OCI-LY3 (cell line): ENCODE data around the gene OTUD4.

ENCODE experiments used
- H2AFZ ChIP-seq: fragments of 200-600, 300-600 bp; shearing (Covaris generic); 2 replicates; pipeline ENCODE4 v1.6.0; 2014; ENCODE audit warnings: antibody characterized with exemption, low read depth, low read length
- H3K27ac ChIP-seq: fragments of 200-600, 300-600 bp; sonication (generic); 2 replicates; pipeline ENCODE4 v1.5.1; 2014; ENCODE audit warnings: mild to moderate bottlenecking, low read length, moderate library complexity, mixed read lengths
- H3K27me3 ChIP-seq: fragments of 200-600, 300-600 bp; sonication (generic); 2 replicates; pipeline ENCODE4 v1.6.1; 2014; ENCODE audit warnings: low read depth, low read length, mixed read lengths
- H3K36me3 ChIP-seq: fragments of 200-600, 300-600 bp; sonication (generic); replicated peaks from 2 replicates; pipeline ENCODE3; 2014; ENCODE audit warnings: low read depth, low read length, mixed read lengths
- H3K4me1 ChIP-seq: fragments of 300-600, 200-600 bp; sonication (generic); 2 replicates; pipeline ENCODE4 v1.6.1; 2014; ENCODE audit warnings: low read length, mixed read lengths
- H3K4me2 ChIP-seq: fragments of 200-600, 300-600 bp; sonication (generic); 2 replicates; pipeline ENCODE4 v1.6.1; 2014; ENCODE audit warnings: low read length, mixed read lengths
- H3K4me3 ChIP-seq: fragments of 300-600, 200-600 bp; sonication (generic); 2 replicates; pipeline ENCODE4 v1.5.1; 2014; ENCODE audit warnings: antibody characterized with exemption, mild to moderate bottlenecking, low read length, moderate library complexity
- H3K79me2 ChIP-seq: fragments of 300-600, 200-600 bp; shearing (Covaris generic); 2 replicates; pipeline ENCODE4 v1.6.1; 2014; ENCODE audit warnings: mild to moderate bottlenecking, low read length, mixed read lengths
- H3K9ac ChIP-seq: fragments of 300-600, 200-600 bp; shearing (Covaris generic); 2 replicates; pipeline ENCODE4 v1.6.0; 2014; ENCODE audit warnings: mild to moderate bottlenecking, low read length, moderate library complexity
- H3K9me3 ChIP-seq: fragments of 200-600, 300-600 bp; shearing (Covaris generic); 2 replicates; pipeline ENCODE4 v1.6.1; 2014; ENCODE audit warnings: low read length, mixed read lengths; ENCODE audit not compliant: insufficient read depth
- H4K20me1 ChIP-seq: fragments of 200-600, 300-600 bp; sonication (generic); 2 replicates; pipeline ENCODE4 v1.6.1; 2016; ENCODE audit warnings: low read length, mixed read lengths; ENCODE audit not compliant: insufficient read depth
- EZH2phosphoT487 ChIP-seq: fragments of 200-600 bp; shearing (Covaris generic); IDR thresholded peaks from 2 replicates; pipeline ENCODE4 v1.6.1; 2018; ENCODE audit warnings: antibody characterized with exemption, mixed run types, low read depth
- TF ChIP-seq, protein P1 (sequence below): fragments of 200-600, 300-600 bp; sonication (generic); IDR thresholded peaks from 2 replicates; pipeline ENCODE4 v1.5.1; 2014; ENCODE audit warnings: antibody characterized with exemption, low read length, low read depth

The OTUD4 gene

DNA sequence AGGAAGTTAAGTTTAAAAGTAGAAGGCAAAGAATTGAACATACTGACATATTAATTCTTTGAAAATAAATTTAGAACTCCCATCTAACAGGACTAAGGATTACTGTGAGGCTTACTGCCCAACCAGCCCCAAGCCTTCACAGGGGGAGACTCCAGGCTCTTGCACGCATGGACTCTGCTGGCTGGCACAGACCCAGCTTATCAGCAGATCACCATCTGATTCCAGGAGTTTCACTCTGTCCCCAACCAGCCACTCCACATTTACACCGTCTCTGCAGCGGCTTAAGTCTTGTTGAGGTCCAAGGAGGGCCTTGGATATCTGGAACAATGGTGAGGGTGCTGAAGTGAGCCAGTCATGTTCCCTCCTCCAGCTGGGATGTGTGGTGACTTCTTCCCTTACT is 16.4 kb upstream of the OTUD4 start:
- Histone ChIP-seq H3K79me2 (no peaks in the 10 kb centered on the region), H2AFZ (no peak overlapping the region), H3K27me3 (peaks cover 55% of the 10 kb centered on the region), H3K4me1 (peaks cover 8% of the 10 kb centered on the region), H3K36me3 (no peaks in the 10 kb centered on the region), H4K20me1 (no peaks in the 10 kb centered on the region), H3K4me2 (no peak overlapping the region), H3K27ac (no peak overlapping the region), H3K9ac (no peak overlapping the region), H3K4me3 (no peak overlapping the region), H3K9me3 (no peaks in the 10 kb centered on the region)
- TF ChIP-seq, protein P1, sequence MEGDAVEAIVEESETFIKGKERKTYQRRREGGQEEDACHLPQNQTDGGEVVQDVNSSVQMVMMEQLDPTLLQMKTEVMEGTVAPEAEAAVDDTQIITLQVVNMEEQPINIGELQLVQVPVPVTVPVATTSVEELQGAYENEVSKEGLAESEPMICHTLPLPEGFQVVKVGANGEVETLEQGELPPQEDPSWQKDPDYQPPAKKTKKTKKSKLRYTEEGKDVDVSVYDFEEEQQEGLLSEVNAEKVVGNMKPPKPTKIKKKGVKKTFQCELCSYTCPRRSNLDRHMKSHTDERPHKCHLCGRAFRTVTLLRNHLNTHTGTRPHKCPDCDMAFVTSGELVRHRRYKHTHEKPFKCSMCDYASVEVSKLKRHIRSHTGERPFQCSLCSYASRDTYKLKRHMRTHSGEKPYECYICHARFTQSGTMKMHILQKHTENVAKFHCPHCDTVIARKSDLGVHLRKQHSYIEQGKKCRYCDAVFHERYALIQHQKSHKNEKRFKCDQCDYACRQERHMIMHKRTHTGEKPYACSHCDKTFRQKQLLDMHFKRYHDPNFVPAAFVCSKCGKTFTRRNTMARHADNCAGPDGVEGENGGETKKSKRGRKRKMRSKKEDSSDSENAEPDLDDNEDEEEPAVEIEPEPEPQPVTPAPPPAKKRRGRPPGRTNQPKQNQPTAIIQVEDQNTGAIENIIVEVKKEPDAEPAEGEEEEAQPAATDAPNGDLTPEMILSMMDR: no peak
- no peak for TF ChIP-seq EZH2phosphoT487

DNA sequence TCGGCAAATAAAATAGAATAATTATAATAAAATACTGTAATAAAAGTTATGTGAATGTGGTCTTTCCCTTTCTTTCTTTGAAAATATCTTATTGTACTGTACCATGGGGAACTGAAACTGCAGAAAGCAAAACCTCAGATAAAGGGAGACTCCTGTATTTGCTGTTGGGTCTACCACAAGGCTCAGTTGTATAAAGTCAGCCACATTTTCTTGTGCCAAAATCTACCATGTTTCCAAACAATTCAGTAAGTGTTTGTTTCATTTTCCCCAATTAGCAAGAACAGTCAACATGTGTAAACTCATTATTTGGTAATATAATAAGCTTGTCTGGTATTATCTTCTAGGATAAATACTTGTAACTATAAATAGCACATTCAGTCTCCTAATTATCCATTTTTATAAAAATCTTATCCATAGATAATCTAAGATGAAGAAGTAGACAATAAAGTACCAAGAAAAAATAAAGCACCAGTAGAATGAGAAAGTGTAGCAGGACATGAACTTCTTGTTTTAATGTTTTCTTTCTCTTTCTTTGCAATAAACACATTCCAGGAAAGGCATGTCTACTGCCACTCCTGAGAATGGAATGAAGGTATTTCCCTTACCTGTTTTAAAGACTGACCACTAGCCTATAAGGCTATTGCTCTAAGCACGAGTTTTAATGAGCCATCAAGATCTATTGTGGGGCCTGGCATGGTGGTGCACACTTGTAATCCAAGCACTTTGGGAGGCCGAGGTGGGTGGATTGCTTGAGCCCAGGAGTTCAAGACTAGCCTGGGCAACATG is 15.0 kb upstream of the OTUD4 start:
- H3K27ac ChIP-seq: no peak overlapping the region
- no peak overlapping the region for H3K4me3 ChIP-seq
- no peaks in the 10 kb centered on the region for H3K36me3 ChIP-seq
- peaks cover 61% of the 10 kb centered on the region for H3K27me3 ChIP-seq
- no peak overlapping the region for H2AFZ ChIP-seq
- TF ChIP-seq, protein P1: no peak
- TF ChIP-seq EZH2phosphoT487: no peak
- H4K20me1 ChIP-seq: no peaks in the 10 kb centered on the region
- no peaks in the 10 kb centered on the region for H3K9me3 ChIP-seq
- peak overlapping the region; percentile 35 for H3K4me2 ChIP-seq
- no peak overlapping the region for H3K9ac ChIP-seq
- H3K79me2 ChIP-seq: no peaks in the 10 kb centered on the region
- peaks cover 8% of the 10 kb centered on the region for H3K4me1 ChIP-seq

DNA sequence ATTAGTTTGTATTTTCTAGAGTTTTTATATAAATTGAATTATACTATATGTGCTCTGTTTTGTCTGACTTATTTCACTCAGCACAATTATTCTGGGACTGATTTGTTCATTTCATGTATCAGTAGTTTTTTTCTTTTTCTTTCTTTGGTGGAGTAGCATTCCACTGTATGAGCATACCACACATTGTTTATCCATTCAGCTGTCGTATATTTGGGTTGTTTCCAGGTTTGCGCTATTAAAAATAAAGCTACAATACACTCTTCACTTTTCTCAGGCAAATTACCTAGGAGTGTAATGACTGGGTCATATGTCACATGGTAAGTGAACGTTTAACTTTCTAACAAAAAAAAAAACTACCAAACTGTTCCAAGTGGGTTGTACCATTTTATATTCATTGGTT is 9.6 kb upstream of the OTUD4 start:
- Histone ChIP-seq H2AFZ (no peak overlapping the region), H3K9ac (no peak overlapping the region), H3K36me3 (no peaks in the 10 kb centered on the region), H3K27me3 (peaks cover 46% of the 10 kb centered on the region), H3K27ac (no peak overlapping the region), H3K4me2 (no peak overlapping the region), H3K4me1 (peaks cover 17% of the 10 kb centered on the region), H3K4me3 (no peak overlapping the region), H4K20me1 (peaks cover 7% of the 10 kb centered on the region; the same call in 1 of the 2 replicates), H3K79me2 (no peaks in the 10 kb centered on the region), H3K9me3 (0 out of 2 replicates have a peak, but pooled peaks cover 2% of the 10 kb centered on the region)
- TF ChIP-seq, protein P1: no peak
- no peak for TF ChIP-seq EZH2phosphoT487

DNA sequence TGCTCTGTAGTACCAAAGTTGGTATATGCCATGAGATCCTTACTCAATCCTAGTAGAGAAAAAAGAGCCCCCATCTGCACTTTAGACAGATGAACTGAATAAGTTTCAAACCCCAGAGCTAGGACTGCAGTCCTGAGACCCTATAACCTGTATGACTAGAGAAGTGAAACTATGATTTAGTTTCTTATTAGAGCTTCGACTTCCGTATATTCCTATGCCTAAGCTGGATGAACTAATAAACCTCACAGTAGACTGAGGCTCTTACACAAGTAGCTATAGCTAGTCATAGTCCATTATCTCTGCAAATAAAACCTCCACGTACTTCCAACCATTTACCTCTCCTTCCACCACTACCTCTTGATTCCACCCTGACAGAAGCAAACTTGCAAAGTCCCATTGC is 6.3 kb upstream of the OTUD4 start:
- TF ChIP-seq, protein P1: no peak; the same call in 1 of the 2 replicates
- peaks cover 7% of the 10 kb centered on the region; the same call in 1 of the 2 replicates for H4K20me1 ChIP-seq
- no peak overlapping the region for H3K9ac ChIP-seq
- peaks cover 33% of the 10 kb centered on the region for H3K27me3 ChIP-seq
- no peaks in the 10 kb centered on the region for H3K36me3 ChIP-seq
- peak overlapping the region; percentile 65 for H3K4me2 ChIP-seq
- H3K27ac ChIP-seq: no peak overlapping the region
- no peak overlapping the region for H2AFZ ChIP-seq
- peak overlapping the region; percentile 19; the same call in 1 of the 2 replicates for H3K4me3 ChIP-seq
- H3K4me1 ChIP-seq: peaks cover 28% of the 10 kb centered on the region
- H3K79me2 ChIP-seq: no peaks in the 10 kb centered on the region
- 0 out of 2 replicates have a peak, but pooled peaks cover 2% of the 10 kb centered on the region for H3K9me3 ChIP-seq
